Medulla oblongata (tissue), 1 donor: ENCODE data around the gene FBXO42.

Experiments
- DNase-seq: peaks from one replicate; pipeline ENCODE4 v3.0.0-alpha.2; 2015; ENCODE audit errors: extremely low spot score

The FBXO42 gene

GRCh38 chr1:16205891-16206546 lies 146.3 kb downstream of the FBXO42 start:
- no peak for DNase-seq

- no peak for DNase-seq
Measured at GRCh38 chr1:16205334-16205671, 147.0 kb downstream of the FBXO42 start.

- DNase-seq, result no peak
Measured at GRCh38 chr1:16204634-16205333, 147.5 kb downstream of the FBXO42 start.

- DNase-seq, result no peak
Measured at GRCh38 chr1:16204216-16204615, 148.1 kb downstream of the FBXO42 start.

- DNase-seq, result no peak
Measured at GRCh38 chr1:16203550-16203949, 148.7 kb downstream of the FBXO42 start.

GRCh38 chr1:16202281-16203210 lies 149.7 kb downstream of the FBXO42 start:
- DNase-seq, result no peak

GRCh38 chr1:16199700-16200099 lies 152.6 kb downstream of the FBXO42 start:
- DNase-seq, result no peak

- DNase-seq, result no peak
Measured at GRCh38 chr1:16199157-16199501, 153.2 kb downstream of the FBXO42 start.

- DNase-seq, result no peak
Measured at GRCh38 chr1:16198444-16199156, 153.7 kb downstream of the FBXO42 start.

- DNase-seq, result no peak
Measured at GRCh38 chr1:16196874-16197273, 155.4 kb downstream of the FBXO42 start.
